GM04504 (cell line): ENCODE measurements around the gene CSNK1D.

Experiments
- DNase-seq: peaks from one replicate; pipeline ENCODE4 v3.0.0-alpha.2; 2012; ENCODE audit warnings: low read depth

The CSNK1D gene

GRCh38 chr17:82249896-82250581 lies 23.5 kb downstream of the CSNK1D start:
- no peak for DNase-seq

DNA sequence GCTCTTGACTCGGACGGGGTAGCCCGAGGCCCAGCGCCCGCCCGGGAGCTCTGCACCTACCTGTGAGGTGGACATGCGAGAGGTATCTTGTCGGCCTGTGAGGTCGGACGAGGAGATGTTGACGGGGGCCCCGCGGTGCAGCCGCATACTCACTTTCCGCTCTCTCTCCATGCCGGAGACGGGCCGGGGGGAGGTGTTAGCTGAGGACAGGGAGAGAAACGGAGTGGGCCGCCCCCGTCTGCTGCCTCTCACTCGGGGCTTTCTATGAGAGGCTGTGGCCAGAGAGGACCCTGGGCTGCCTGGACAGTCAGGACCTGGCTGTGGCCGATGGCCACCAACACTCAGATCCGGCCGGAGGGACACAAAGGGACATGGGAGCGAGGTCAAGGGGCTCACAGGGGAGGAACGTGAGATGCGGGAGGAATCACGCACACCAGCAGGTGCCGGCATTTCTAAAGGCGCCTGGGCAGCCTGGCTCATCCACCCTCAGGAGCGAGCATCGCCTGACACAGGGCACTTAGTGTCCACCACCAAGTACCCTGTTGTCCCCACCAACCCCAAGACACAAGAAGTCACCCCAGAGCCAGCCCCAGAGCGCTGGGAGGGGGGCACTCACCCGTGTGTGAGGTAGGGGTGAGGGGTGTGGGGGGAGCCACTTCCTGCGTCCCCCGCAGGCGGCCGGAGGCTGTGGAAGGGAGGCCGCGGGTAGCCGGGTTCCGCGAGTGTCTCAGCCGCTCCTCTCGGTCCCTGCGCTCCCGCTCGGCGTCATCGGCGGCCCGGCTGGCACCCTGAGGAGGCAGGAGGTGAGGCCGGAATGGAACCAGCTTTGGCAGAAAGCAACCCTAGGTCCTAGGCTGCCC lies 24.5 kb downstream of the CSNK1D start:
- no peak for DNase-seq

DNA sequence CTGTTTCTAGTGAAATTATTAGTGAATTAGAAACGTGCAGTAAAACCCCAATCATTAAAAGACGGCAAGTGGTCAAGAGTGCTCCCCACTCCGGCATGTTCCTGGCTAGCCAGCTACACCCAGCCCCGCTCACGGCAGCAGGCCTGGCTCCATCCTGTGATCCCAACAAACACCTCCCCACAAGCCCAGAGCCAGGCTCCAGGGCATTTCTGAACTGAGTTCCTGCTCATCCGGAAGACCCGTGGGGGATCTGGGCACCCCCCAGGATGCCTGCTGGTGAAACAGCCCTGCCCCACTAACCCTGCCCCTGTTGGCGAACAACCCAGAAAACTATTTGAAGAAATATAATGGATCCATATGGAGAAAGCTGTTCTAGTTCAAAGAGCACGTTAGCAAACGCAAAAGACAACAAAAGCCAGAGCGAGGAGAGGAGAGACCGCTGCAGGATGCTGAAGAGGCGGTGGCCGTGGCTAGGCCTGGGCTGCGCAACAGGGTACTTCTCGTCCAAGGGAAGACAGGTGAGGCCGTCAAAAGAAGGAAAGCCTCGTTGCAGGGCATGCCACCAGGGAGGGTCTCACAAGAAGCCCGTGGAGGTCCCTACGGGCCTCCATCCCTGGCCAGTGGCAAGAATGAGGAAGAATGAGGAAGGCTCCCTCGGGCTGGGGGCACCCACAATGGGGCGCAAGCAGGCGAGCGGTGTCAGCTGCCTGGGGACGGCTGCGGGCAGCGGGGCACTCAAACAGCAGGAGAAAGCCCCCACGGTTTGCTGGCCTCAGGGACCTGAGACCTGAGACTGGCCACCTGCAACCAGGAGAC lies 25.4 kb downstream of the CSNK1D start:
- no peak for DNase-seq

DNA sequence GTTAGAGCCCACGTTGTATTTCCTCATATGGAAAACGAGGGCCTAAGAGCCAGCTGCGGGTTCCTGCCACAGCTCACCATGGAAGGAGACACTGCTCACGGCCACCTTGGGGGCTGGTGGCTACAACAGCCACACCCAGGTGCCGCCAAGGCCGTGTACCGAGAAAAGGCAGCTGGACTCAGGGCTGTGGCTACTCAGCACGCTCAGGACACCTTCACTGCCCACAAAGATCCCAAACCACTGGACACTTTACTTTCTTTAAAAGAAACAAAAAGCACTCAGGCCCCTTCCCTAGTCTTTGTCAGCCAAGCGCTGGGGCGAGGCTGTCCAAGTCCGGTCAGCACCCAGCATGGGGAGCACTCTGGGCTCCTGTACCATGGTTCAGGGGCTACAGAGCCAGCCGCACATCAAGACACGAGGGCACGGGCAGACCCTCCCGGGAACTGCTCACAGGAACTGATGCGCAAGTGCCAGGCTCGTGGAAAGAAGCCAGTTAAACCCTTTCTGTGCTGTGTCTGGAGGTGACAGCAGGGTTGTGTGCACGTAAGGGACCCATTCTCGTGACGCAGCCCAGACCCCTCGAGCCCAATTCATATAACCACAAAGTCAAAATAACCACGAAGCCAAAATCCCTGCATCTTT lies 26.2 kb downstream of the CSNK1D start:
- DNase-seq, result no peak

DNA sequence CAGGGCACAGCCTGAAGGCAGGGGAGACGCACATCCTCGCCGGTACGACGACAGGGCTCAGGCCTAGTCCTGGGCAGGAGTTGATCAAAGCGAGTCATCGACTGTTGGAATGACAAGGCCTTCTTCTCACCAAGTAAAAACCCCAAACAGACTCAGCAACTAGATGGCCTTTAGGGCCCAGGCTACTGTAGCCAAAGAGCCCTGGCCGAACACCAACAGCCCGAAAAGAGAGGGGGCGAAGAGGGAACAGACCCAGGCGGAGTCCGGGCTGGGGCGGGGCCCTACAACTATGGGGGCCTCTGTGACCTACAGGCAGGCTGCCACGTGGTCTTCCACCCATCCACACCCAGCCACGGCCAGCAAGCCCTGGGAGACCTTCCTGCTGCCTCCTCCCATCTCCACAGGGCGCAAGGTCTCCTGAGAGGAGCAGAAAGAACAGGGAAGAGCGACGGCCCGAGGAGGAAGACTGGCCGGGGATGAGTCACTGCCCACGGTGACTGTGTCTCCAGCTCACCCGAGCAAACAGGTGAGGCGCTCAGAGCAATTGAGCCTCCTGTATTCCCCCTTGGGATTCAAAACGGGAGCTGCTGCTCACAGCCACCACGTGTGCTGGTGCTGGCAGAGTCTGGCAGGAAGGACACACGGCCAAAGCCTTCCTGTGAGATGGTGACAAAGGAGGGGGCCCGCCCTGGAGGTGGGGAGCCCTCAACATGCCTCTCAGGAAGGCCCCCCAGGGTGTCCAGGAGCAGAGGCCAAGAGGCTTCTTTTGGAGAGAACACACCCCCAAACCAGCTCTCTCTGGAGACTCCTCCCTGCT lies 26.9 kb downstream of the CSNK1D start:
- no peak for DNase-seq

- no peak for DNase-seq
Observed at GRCh38 chr17:82246040-82246364, 27.5 kb downstream of the CSNK1D start.

DNA sequence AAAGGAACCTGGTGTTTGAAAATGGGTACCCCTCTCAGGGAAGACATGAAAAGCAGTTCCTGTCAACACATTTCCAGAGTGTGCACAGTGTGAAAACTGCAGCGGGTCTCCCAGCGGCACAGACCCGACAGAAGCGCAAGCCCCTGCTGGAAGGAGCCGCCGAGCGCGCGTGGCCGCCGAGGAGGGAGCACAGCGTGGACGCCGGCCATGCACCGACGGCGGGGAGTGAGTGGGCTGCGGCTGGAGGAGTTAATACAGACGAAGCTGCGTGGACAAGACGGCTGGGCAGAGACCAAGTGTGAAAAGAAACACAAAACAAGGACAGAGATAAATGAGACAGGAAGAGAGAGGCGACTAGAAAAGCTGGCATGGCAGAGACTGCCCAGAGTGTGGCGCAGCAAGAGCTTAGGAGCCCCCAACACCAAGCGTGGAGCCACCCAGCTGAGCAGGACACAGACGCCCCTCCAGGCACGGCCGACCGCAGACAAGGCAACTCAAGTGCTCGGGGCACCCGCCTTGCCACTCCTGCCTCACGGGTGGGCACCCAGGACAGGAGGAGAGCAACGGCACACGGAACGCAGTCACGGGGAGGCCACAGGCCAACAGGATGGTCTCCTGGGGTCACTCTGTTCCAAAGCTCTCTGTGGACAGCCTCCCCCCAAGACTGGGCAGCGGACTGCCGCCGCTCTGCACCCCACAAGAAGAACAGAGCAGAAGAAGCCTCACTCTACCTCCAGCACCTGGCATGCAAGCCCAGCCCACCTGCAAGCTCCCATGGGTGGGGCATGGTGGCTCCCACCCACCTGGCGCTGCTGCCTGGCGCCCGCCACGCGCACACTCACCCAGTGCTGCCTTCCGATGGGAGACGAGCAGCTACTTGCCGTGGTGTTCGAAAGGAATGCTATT lies 28.1 kb downstream of the CSNK1D start:
- no peak for DNase-seq

GRCh38 chr17:82244413-82245133 lies 28.9 kb downstream of the CSNK1D start:
- DNase-seq, result no peak

- no peak for DNase-seq
Observed at GRCh38 chr17:82243648-82244412, 29.7 kb downstream of the CSNK1D start.

DNA sequence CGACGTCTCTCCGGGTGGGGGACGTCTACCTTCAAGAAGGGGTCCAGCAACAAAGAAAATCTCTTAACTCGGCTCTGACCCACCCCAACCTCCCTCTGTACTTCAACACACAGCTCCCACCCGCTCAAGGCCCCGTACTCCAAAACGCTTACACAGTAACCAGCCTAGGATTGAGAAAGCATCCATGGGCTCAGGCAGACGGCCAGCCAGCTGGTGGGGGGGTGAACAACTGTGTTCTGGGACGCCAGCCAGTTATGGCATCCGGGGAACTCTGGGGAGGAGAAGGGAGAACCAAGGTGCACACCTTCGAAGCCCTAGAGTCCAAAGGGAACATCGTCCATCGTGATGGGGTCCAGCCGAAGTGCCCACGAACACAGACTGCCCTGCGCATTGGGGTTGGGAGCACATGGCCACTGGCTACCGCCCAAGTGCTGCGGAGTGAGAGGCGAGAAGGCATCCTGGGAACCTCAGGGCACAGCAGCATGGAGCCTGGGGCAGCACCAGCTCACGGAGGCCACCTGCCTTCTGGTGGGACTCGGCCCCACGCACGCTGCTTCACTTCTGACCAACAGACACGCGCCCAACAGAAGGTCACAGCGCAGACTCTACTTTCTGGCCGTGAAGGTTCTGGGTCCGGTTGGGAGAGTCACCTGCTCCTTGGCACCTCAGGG lies 30.4 kb downstream of the CSNK1D start:
- DNase-seq, result peak; percentile 79

DNA sequence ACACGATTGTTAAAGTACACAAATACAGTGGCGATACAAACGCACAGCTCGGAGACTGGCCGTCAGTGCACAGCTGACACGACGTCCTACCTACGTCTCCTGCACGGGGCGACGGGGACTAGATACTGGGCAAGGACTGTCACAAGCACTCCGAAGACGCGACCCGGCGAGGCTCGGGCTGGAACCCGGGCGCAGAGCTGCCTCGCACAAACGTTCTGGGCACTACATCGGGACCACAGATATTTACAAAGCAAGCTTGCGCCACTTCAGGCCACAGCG lies 30.9 kb downstream of the CSNK1D start:
- DNase-seq, result no peak

GRCh38 chr17:82241926-82242697 lies 31.4 kb downstream of the CSNK1D start:
- DNase-seq, result no peak

- DNase-seq, result no peak
Observed at GRCh38 chr17:82241183-82241925, 32.1 kb downstream of the CSNK1D start.

DNA sequence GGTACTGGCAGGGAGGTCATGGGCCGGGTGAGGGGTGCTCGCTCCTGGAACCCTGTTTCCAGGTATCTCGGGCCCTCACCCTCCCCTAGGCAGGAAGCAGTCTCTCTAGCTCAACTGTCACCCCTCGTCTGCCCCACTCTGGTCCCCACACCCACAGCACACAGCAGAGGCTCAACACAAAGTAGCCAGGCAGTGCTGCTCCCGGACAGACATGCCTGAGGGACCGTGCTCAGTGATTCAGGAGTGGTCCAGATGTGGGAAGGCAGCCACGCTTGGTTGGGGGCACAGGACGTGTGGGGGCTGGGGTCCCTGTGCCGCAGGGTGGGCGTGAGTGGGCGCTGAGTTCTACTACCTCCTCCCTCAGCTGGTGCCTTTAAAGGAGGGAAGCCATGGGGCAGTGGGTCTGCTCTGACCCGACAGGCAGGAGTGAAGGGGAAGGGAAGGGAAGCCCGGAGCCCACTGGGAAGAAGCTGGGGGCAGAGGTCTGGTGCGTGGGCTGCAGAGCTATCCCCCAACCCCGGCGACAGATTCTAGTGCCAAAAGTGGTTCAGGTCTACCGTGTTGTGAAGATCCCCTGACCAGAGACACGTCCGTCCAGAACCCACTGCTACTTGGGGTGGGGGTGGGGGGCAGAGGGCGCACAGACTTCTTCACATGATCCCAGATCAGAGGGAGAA lies 32.9 kb downstream of the CSNK1D start:
- DNase-seq, result no peak

DNA sequence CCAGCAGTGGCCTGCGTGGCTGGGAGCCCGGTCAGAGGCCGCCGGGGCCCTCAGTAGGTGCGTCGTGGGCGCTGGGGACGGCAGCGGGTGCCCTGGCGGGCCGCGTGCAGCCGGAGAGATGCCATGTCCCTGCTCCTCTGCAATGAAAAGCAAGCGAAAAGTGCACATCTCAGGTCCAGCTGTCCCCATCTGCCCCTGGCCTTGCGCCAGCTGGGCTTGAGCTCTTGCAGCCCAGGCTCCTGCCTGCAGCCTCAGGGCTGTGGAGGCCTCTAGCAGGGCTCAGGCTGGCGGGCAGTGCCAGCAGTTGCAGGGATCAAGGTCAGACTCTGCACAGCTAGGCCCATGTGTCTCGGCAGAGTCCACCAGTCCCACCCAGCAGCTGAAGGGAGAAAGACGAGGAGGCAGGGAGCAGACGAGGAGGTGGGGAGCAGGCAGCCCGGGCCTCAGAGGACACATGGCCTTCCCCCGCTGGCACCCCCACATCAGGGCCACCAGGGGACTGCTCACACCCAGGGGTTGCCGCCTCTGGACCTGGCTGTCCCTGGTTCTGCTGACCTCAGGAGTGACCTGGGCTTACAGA lies 33.5 kb downstream of the CSNK1D start:
- DNase-seq, result no peak

DNA sequence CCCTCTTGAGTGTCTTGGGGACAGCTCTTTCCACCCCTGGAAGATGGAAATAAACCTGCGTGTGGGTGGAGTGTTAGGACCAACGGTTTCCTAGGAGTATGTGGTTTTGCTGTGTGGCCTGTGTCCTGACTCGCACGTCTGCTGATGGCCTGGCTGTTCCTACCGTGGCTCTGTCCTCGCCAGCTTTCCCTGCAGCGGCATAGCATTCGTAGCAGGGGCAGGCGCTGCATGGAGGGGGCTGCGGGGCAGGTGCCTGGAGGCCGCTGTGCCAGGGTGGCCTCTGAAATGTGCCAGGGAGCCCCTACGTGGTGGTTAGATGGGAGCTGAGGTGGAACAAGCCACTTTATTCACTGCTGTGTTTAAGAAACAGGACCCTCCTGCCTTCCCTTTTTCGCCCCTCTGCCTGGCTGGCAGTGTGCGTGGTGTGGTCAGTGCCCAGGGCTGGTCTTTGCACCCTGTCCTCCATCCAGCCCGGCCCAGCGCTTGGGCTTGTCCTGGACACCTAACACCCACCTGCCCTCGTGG lies 34.0 kb downstream of the CSNK1D start:
- no peak for DNase-seq
